GM21360 (cell line): Measurements from ENCODE around the gene HYPK.

Experiments
- ATAC-seq: cut with Tn5 transposase; IDR thresholded peaks from one replicate; pipeline ENCODE4 v1.9.1; 2021; ENCODE audit warnings: mild to moderate bottlenecking, moderate library complexity; ENCODE audit not compliant: unreplicated experiment

Gene HYPK, protein sequence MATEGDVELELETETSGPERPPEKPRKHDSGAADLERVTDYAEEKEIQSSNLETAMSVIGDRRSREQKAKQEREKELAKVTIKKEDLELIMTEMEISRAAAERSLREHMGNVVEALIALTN

DNA sequence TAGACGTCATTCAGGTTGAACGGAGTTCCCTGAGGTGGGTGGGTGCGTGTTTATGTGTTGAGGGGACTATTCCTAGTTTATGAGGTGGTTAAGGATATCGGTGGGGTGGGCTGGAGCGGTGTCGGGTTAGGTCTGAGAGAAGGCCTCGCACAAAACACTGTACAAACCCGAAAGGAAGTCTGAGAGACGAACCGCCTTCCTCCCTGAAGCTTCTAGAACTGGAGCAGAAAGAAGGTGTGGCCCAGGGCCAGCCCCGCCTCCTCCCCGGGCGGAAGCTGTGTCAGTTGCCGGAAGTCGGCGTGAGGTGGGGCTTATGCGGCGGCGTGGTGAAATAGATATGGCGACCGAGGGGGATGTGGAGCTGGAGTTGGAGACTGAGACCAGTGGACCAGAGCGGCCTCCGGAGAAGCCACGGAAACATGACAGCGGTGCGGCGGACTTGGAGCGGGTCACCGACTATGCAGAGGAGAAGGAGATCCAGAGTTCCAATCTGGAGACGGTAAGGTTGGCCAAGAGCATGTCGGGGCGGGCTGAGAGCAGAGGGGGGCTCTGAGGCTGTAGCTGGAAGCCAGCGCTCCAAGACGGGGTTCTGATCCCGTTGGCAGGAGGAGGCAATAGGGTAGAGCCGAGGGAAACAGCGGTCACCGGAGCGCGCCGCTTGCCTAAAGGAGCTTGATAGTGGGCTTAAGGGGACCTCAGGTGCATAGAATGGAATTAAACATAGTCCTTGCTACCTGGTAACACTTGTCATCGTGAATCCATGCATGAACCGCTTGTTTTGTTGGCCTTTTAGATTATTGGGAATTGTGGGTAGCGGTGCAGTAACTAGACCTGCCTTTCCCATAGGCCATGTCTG, at the start of gene HYPK:
TSS of gene HYPK (plus strand) at position 314 of the 856 bp plus-strand sequence. CDS start at position 338, 24 bp downstream.
- peak; percentile 59 for ATAC-seq

DNA sequence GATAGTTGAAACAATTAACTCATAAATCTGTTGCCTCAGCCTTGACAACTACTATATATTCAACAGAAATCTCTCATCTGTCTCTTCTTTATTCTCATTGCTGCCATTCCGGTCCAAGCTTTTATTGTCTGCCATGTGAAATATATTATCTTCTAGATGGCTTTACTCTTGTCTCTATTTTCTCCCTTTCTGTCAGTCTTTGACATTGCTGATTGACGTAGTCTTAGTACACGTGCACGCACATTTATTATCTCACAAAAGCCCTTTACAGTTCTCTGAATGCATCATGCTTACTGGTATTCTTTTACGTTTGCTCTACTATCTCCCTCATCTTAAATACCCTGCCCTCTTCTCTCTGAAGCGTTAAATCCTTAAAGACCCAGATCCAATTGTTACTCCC, 48.5 kb upstream of the HYPK start:
- no peak for ATAC-seq

DNA sequence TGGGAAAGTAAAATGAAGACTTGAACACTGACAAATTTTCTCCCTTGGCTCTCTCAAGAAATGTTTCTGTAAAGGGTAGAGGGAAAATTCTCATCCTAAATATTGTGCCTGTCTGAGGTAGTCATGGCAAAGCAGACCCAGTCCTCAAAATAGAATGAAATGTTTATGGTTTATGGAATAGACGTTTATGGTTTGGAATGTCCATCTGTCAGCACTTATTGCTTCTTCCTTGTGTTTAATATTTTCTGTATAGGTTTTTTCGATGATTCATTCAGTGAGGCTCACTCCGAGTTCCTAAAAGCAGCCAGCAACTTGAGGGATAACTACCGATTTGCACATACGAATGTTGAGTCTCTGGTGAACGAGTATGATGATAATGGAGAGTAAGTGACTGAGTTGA, 37.6 kb upstream of the HYPK start:
- no peak for ATAC-seq

DNA sequence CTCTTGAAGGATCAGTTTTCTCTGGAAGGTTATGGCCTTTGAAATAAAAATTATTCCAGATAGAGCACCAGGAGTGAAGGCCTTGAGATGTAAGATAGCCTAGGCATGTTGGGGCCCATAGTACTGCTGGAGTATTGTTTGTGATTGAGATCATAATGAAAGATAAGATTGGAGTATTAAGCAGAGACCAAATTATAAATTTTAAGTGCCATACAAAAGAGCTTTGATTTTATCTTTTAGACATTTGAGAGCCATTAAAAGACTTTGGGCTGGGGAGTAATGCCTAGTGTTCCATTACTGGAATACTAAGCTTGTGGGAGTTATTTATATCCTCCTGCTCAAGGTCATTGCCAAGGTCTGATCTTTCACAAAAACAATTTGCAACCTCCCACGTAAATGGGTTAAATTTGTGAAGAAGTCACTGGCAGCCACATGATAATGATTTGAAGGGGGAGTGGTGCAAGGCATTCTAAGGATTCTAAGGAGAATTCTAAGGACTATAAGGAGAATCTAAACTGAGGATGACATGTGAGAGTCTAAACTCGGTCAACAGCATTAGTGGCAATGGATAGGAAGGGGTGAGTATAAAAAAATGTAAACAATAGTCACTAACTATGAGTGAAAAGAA, 36.5 kb upstream of the HYPK start:
- no peak for ATAC-seq

DNA sequence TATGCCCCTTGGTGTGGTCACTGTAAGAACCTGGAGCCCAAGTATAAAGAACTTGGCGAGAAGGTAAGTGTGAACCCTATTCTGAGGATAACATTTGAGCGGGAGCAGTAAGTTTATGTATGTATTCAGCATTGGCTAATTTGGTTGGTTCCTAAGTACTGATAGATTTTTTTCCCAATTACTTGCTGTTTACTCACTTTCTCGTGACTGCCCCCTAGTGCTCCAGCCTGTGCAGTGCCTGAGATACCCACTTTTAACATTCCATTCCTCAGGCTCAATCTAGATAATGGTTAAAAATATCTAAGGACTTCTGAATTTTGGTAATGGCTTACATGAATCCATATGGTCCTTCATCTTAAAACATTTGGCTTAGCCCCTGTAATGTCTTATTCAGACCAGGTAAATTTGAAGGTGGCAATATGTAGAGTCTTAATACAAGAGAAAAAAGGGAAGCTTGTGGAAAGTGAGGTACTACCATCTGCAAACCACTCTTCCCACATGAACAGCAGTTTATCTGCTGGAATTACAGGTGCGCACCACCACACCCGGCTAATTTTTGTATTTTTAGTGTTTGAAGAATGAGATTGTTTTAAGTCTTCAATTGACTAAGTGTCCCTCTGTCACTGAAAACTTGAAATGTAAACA, 30.7 kb upstream of the HYPK start:
- ATAC-seq = no peak

DNA sequence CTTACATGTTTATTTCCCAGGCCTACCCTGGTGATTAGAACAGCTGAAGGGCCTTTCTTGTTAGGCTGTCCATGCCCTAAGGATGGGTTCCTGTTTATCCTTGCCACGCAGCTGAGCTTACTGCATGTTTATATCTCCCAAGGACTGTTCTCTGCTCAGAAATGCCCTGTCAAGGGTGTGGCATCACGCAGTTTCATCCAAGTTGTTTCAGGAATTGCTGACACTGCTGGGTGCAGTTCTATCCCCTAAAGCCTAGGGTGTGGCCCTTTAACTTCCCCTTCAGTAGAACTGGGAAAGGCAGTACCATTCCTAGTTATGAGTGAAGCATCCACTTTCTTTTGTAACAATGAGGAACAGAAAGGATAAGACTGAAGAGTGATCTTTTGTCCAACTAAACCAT, 28.6 kb upstream of the HYPK start:
- no peak for ATAC-seq

DNA sequence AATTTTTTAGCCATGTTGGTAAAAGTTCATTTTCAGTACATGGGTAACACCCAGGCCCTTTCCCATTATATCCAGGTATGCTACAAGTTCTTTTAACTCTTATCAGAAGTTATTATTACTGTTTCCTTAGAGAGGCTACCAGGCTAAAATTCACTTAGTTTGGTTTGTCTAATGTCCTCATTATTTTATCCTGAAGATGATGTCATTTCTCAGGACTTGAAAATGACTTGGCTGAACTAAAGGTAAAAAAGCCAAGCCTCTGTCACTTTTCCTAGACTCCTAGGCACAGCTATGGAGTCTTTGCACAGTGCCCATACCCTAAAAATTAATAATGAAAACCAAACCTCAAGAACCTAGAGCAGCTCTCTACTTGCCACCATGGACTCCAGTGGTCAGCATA, 27.8 kb upstream of the HYPK start:
- no peak for ATAC-seq

DNA sequence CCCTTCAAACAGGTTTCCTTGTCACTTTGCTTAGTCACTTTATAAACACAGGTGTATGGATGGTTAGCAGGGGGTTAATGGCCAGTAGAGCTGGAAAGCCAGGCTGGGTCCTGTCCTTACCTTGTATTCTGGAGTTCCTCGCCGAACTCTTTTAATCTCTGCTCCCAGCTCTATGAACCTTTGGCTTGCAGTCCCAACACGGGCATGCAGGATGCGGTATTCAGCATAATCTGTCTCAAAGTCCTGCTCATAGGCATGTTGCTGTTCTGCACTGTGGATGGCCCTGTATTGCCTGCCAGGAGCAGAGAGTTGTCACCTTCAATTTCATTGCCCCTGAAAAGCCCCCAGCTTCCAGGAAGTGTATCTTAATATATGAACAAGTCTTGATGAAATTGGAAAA, 26.3 kb upstream of the HYPK start:
- ATAC-seq = no peak

DNA sequence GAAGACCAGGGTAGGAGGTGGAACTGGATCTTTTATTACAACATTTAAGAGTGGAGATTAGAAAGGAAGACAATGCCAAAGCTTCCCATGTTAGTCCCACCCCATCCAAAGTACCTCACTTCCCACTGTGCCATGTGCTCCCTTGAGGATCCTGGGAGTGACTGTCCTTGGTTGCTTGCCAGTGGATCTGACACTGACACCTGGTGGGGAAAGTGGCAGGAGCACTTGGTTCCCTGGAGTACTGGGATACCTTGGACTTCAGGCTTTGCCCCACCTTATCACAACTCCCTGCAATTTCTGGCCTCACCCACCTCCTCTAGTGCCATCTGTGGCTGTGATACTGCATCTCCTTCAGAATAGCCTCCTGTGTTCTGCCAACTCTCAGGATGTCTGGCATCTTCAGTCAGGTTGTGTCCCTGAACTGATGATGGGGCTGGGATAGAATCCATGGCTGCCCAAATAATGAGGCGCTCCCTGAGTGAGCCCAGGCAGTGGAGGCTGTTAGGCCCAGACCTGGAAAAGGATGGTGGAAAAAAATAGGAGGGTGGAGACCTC, 24.9 kb upstream of the HYPK start:
- ATAC-seq = no peak

DNA sequence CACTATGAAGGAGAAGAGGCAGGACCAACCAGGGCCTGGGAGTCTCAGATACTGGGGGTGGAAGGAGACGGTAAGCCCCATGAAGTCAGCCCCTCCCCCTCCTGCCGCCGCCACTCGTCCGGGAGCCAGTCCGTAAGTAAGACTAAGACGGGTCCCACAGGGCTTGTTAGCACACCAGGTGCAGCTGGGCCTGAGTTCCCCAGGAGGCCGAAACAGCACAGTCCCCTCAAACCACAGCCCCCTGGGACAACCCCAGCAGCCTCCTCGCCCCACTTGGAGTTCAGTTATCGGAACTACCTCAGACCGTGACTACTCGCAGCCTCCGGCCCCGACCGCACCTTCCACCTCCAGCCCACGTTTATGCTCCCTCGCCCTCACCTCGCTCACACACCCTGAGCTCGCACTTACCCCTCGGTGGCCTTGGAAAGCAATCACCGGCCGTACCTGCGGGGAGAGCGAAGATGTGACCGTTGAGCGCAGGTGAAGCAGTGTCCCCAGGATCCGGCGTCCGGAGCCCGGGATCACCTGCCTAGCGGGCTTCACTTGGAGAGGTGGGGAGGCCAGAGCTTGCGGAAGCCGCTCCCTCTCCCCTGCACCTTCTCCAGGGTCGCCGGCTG, 24.2 kb upstream of the HYPK start:
- ATAC-seq = peak; percentile 58

DNA sequence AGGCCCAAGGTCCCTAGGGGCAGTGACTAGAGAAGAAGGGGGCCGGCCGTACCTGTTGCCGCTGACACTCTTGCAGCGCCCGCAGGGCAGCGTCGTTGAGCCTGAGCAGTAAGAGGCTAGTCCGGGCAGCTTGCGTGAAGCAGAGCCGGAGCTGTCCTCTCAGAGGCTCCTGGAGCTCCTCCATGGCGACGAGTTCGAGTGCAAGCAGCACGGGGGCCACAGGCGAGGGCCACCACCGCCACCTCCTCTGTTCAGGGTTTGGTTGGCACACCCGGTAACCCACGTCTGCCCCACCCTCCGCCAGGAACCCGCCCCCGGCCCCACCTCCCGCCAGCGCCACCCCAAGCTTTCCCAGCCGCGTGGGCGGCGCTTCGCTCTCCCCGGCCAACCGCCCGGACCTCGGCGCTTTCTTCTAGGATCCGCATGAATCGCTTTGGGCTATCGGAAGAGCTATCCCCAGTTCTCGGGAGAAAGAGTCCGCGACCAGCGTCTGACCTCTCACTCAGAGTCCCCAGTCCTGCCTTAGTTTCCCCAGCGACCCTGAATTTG, 23.6 kb upstream of the HYPK start, which contains the start of gene ELL3:
TSS of gene ELL3 (minus strand) at position 249 of the 549 bp plus-strand sequence. CDS start at position 184, 65 bp downstream.
- peak; percentile 31 for ATAC-seq

DNA sequence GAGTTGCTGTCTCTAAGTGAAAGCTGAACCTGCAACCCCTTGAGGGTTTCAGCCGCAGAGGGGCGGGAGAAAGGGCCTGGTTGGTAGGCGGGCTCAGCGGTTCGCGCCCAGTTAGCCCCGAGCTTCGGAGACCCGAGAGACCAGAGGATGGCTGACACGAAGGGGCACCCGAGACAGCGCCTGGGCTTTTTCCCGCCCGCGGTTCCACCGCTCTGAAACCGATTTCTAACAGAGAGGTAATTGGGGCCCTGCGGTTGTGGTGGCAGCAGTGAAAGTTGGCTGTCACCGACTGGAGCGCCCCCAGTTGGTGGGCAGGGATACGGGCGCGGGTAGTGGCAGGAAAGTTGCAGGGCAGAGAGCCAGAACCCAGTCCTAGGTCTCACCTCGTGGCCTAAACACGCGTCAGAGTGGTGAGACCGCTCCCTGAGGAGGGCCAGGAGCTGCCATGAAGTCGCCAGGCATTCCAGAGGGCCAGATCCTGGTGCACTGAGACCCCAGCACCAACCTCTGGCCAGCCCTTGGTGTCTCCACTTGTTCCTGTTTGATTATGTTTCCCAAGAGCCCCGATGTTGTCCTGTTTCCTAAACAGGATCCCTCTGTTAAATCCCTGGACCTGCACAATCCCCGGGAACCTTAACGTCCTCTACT, 23.0 kb upstream of the HYPK start:
- ATAC-seq = peak; percentile 40

DNA sequence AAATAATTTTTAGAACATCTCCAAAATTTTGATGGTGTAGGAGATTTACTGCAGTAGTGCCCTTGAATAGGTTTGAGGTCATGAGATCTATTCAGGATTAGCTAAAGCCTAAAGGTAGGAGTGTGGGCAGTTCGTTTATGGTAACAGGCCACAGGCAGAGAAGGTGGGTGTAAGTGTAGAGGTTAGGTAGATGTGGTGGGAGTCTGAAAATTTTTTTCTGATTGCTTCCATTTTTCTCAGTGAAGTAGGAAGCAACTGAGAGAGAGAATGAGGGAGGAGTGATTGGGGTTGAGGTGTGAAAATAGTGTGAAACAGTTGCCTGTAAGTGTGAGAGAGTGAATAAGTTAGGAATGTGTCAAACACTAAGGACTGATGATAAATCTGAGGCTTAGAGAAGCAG, 21.4 kb upstream of the HYPK start:
- ATAC-seq = no peak

DNA sequence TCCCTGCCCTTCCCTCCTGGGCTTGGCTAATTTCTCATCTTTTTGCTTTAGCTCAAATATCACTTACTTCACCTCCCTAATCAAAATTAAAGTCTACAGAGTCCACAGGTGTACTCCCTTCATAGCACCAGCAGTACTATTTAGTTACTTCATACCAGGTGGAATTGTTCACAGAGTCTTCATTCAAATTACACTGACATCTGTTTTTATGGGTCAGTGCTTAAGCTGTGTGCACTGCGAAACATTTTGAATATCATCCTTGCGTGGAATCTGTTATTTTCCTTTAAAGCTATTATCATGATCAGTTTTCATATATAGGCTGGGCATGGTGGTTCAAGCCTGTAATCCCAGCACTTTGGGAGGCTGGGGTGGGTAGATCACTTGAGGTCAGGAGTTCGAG, 11.0 kb upstream of the HYPK start:
- no peak for ATAC-seq

DNA sequence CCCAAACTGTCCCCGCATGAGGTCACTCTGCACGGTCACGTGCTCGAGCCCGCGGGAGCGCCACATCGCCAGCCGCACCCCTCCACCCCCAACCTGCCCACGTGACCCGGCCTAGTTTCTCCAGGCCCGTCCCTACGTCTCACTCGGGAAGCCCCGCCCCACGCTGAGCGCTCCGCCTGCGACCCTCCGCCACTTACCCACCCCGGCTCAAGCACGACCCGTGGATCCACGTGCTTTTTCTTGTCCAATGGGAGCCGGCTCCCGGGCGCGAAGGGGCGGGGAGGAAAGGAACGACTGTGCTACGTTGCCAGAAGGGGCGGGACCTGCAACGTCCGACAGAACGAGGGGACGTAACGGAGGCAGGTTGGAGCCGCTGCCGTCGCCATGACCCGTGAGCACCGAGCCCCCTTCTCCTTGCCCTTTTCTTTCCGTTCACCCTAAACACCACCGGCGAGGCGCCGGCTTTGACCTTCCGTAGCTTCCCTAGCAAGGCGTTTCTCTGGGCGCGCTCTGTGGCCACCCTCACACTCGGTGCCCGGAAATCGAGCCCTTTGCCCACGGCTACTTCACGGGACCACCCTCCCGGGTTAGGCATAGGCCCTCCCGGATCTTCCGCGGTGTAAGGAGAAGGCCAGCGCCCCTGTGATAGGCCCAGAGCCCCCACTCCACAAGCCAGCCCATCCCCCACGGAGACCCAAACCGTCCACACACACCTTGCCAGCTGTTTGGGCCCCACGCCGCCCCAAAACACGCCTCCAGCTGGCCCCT, 8.2 kb upstream of the HYPK start, which contains the start of gene SERF2:
TSS of gene SERF2 (plus strand) at position 328 of the 768 bp plus-strand sequence. CDS start at position 385, 57 bp downstream.
- ATAC-seq = peak; percentile 84

DNA sequence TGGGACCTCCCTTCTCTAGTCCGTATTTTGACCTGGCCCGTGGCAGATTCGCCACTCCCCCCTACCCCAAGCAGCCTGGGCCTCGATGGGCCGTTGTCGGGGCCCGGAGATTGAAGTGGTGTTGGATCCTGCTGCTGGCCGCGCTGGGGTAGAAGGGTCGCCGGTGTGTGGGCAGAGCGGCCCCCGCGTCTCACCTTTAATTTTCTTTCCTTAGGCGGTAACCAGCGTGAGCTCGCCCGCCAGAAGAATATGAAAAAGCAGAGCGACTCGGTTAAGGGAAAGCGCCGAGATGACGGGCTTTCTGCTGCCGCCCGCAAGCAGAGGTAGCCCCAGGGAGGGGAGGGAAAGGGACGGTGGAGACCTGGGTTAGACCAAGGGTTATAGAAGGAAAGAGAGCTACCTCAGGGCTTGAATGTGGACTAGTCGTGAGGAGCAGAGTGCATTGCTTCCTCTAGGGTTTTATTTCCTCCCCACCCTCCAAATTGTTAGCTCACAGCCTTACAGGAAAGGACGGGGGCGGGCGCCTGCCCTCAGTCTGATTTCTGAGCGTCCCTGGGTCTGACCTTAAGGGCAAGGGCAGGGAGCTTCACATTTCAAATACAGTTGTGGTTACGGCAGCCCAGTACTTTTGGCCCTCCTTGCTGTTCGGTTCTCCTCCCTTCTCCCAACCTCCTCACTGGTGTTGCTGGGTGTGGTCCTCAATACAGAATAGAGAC, 7.5 kb upstream of the HYPK start:
- no peak for ATAC-seq

DNA sequence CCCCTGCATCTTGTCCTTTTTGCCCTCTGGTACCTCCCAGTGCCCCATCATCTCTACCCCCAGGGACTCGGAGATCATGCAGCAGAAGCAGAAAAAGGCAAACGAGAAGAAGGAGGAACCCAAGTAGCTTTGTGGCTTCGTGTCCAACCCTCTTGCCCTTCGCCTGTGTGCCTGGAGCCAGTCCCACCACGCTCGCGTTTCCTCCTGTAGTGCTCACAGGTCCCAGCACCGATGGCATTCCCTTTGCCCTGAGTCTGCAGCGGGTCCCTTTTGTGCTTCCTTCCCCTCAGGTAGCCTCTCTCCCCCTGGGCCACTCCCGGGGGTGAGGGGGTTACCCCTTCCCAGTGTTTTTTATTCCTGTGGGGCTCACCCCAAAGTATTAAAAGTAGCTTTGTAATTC, 6.8 kb upstream of the HYPK start:
- ATAC-seq = no peak

DNA sequence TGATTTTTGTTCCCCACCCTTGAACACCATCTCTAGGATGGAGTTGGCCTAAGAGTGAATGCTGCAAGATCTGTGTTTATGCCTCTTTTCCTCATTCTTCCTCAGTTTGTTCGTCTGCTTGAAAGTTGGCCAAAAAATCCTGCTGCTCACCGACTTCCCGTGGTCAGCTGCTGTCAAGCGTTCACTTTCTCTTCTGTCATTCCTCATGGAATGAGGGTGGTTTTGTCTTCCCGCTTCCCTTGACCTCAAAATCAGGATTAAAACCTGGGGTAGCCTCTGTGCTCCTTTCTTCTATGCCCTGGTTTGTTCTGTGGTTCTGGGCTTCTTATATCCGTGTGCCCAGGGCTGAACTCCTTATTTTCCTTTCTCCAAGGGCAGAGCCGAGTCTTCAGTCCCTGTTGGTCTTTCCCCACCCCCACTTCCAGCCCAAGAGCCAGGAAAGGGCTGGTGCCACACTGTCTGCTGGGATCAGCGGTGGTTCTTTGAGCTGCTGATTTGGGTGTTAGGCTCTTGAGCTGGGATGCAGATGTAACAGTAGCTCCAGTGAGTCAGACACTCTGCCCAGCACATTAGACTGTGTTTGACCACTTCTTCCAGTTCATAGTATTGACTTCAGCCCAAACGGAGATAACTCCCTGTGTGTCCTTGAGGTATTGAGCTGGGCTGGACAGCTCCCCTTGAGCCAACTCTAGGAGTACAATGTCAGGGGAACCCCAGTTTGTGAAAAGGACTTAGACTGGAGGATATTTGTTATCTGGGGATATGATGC, 5.9 kb upstream of the HYPK start:
- no peak for ATAC-seq
